Epidermal melanocyte (primary cell): ENCODE measurements around the gene MTMR3.
"Not testable (repeated sequence)": the region's sequence is repeated elsewhere in the genome, so short reads cannot be mapped to it uniquely, and the experiment has no call there.

Source experiments
- DNase-seq: peaks from one replicate; pipeline ENCODE4 v3.0.0; 2011; ENCODE audit warnings: low spot score; ENCODE audit not compliant: insufficient read length

MTMR3 gene

GRCh38 chr22:29958170-29958569 is 75.2 kb downstream of the MTMR3 start:
- no peak for DNase-seq

DNA sequence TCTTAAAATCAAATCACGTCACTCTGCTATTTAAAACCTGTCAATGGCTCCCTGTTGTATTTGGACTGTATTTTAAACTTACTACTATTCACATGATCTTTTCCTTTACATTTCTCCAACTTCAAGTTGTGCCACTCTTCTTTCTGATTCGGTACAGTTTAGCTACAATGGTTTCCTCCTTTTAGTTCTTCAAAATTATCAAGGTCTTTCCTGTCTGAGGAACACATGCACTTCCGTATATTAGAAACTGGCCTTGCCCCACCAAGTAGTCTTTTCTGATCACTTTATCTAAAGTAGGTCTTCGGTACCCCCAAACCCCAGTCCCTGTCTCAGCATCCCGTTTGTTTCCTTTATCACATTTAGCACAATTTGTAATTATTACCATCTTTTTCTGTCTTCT is 81.8 kb downstream of the MTMR3 start:
- DNase-seq, result no peak

DNA sequence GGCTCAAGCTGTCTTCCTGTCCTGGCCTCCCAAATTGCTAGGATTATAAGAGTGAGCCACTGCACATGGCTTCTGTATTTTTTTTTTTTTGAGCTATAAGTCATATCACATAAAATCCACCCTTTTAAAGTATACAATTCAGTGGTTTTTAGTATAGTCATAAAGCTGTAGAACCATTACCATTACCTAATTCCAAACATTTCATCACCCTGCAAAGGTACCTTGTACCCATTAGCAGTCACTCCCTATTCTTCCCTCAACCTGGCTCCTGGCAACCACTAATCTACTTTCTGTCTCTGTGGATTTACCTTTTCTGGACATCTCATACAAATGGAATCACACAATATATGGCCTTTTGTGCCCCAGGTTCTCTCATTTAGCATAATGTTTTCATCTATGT is 84.5 kb downstream of the MTMR3 start:
- DNase-seq, result no peak

GRCh38 chr22:29971607-29972006 is 88.6 kb downstream of the MTMR3 start:
- no peak for DNase-seq

GRCh38 chr22:29972121-29972520 is 89.1 kb downstream of the MTMR3 start:
- no peak for DNase-seq

- no peak for DNase-seq
Observed at GRCh38 chr22:29973269-29973668, 90.3 kb downstream of the MTMR3 start.

DNA sequence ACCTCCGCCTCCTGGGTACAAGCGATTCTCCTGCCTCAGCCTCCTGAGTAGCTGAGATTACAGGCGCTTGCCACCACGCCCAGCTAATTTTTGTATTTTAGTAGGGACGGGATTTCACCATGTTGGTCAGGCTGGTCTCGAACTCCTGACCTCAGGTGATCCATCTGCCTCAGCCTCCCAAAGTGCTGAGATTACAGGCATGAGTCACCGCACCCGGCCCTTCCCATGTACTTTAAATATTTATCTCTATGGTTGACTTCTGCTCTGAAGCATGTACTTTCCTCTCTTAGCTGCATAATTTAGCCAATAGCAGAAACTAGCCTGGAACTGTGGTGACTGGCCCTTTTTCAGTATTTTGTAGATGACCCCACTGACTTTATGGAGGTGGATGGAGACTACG is 90.7 kb downstream of the MTMR3 start:
- DNase-seq, result not testable (repeated sequence)

GRCh38 chr22:29975494-29975893 is 92.5 kb downstream of the MTMR3 start:
- DNase-seq, result no peak

DNA sequence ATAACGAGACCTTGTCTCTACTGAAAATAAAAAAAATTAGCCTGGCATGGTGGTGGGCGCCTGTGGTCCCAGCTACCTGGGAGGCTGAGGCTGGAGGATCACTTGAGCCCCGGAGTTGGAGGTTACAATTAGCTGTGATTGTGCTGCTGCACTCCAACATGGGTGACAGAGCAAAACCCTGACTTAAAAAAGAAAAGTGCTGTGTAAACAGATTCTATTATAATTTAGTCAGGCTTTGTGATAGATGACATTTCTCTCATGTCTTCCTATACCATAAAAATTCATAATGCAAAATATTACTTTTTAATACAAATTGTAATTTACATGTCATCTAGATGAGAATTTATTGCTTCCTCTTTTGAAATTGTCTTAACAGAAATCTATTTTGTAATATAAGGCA is 94.1 kb downstream of the MTMR3 start:
- DNase-seq, result no peak

GRCh38 chr22:29979777-29980321 is 96.9 kb downstream of the MTMR3 start:
- no peak for DNase-seq

DNA sequence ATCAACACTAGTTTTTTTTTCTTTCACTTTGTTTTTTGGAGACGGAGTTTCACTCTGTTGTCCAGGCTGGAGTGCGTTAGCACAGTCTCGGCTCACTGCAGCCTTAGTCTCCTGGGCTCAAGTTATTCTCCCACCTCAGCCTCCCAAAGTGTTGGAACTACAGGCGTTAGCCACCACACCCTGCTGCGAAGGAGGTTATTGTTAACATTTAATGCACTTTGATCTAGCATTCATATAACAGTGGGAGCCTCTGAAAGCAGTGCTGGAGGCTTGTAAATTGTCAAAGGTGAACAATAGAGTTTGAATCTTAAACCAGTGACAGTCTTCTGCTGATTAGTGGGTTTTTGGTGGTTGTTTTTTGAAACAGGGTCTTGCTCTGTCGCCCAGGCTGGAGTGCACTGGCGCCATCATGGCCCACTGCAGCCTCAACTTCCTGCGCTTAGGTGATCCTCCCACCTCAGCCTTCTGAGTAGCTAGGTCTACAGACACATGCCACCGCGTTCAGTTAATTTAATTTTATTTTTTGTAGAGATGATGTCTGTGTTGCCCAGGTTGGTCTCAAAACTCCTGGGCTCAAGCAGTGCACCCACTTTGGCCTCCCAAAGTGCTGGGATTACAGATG is 100.4 kb downstream of the MTMR3 start:
- DNase-seq, result no peak

GRCh38 chr22:29985912-29986311 is 102.9 kb downstream of the MTMR3 start:
- no peak for DNase-seq

GRCh38 chr22:29987137-29987536 is 104.2 kb downstream of the MTMR3 start:
- DNase-seq, result no peak

DNA sequence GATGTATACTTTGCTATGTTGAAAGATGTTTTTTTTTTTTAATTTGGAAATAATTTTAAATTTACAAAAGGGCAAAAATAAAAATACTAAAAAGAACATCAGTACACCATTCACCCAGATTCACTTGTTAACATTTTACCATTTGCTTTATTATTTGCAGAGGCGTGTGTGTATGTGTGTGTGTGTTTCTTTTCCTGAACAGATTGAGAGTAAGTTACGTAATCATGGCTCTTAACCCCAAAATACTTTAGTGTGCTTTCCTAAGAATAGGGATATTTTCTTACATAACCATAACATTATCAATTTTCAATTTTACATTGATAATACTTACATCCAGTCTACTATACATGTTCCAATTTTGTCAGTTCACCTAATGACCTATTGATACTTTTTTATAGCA is 105.7 kb downstream of the MTMR3 start:
- DNase-seq, result no peak

GRCh38 chr22:29989446-29989845 is 106.5 kb downstream of the MTMR3 start:
- no peak for DNase-seq

DNA sequence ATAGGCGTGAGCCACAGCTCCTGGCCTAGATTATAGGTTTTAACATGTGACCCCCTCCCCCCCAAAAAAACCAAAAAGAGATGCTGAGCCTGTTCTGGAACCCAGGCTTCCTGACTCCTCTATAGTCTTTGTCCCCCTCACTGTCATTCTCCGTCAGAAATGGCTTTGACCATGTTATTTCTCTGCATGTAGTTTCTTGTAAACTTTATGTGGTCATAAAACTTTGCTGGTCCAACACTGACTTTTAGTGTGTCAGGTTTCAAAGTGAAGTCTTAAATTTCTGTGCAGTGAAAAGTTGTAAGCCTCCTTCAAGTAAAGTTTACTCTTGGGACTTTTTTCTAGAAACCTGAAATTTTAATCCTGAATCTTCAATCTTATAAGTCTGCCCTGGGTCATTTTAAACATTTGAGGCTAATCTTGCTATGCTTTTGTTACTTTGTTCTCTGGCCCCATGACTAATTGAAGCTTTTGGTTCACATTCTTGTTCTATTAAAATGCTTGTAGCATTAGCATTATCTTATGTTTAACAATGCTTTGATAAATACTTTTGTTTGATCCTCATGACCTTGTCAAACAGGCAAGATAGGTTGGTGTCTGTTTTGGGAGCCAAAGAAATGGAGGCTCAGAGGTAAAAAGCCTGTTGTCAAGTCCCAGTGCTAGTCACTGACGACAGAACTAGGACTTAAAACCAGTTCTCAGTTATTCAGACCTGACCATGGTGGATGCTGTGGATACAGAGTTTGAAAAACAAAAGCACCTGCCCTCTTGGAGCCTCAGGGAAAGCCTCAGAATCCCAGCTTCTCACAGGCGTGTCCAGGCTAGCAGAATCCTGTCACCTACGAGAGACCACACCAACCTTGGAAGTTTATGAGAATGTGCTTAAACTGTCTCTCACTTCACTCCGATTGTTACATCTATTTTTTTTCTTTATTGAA is 109.6 kb downstream of the MTMR3 start:
- no peak for DNase-seq

DNA sequence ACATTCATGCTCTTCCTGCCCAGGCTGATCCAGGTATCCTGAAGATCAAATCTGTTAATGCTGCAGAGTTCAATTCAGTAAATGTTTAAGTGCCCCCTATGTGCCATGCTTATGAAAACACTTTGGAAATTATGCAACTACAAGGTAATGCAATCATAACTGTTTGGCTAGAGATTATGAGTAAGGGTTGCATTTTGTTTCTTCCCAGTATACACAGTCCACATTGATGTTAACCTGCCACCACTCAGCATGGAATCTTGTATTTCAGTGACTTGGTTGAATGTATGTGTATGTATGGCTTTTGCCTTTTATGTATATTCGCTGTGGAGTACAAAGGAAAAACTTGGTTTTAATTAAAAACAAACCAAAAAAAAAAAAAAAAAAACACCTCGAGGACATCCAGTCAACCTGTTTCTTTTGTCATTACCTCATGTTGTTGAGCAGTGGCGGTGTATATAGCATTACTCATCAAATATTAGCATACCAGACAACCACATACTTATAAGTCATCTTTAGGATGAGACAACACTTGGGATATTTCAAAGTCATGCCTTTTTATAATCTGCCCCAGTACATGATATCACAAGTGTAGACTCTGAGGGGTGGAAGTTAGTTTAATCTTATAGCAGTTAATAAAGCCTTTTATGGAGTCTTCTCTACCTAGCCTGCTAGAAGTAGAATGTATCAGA is 111.2 kb downstream of the MTMR3 start:
- DNase-seq, result no peak

DNA sequence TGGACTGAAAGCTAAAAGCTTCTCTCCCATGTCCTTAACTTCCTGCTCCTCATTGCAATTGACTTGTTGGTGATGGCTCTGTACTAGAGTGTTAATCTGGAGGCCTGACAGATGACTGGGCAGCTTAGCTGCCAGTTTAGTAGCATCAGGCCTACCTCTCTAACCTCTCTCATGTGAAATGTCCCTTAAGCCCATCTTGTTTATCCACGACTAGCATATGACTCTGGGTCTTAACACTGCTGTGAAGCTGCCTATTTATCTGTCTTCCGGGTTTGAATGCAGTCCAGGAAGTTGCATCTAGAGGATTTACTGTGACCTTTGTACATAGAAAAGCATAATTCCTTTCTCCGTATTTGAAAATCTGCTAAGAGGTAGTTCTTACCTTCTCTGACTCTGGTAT is 112.0 kb downstream of the MTMR3 start:
- DNase-seq, result no peak

DNA sequence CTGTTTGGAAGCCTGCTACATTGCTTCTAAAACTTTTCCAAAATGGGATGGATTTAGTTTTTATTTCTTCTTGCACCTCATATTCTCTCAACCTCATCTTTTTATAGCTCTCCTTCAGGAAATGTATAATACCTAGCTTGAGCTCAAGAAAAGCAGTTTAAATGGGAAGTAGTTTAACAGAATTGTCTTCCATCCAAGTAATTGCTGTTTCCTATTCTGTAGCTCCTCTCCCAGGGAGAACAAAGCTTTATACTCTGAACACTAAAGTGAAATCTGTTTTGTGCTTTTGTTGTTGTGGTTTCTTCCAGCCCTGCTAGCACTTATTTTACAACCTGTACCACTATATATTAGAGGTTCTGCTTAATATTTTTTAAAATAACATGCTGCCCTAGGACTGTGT is 114.1 kb downstream of the MTMR3 start:
- no peak for DNase-seq

- no peak for DNase-seq
Observed at GRCh38 chr22:29997516-29997915, 114.5 kb downstream of the MTMR3 start.

DNA sequence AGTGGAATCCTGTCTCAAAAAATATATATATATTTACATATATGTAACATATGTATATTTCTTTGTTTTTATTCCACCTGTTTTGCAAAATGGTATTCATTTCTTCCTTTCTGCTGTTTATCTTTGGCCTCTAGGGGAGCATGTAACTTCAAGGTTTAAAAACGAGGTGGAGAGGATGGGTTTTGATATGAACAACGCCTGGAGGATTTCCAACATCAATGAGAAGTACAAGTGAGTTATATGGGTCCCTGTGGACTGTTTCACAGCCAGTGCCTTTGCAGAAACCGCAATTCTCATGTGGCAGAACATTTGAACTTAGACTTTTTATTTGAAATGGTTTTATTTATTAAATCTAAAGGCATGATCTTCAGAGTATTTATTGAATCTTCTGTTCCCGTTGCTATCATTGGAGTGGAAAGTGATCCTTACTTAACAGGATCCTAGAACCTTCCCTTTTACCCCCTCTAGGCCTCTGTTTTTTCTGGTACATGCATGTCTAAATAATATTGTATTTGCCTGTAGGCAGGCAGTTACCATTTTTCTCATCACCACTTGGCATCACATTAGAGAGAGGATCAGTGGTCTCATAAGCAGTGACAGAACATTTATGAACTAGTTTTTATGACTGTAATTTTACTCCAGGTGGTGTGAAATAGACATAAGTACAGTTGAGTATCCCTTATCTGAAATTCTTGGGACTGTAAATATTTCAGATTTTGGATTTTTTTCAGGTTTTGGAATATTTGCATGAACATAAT is 115.8 kb downstream of the MTMR3 start:
- DNase-seq, result no peak
